Measurements from ENCODE around the gene RNASE8. TPM values are rescaled to one million over a fixed set of nuclear protein-coding genes. Genes with fewer than 3 reads are reported as not detected.

RNASE8 gene
- total and polyA plus RNA-seq, 8 donors = not detected

- no peak overlapping the region for H3K27ac ChIP-seq
- no peaks in the 10 kb centered on the region for H3K9me3 ChIP-seq
- H3K4me1 ChIP-seq = peaks cover 36 to 79% (median 58%) of the 10 kb centered on the region in 4 donors
- no peak for DNase-seq
- no peaks in the 10 kb centered on the region for H3K36me3 ChIP-seq
- TF ChIP-seq, protein P1, sequence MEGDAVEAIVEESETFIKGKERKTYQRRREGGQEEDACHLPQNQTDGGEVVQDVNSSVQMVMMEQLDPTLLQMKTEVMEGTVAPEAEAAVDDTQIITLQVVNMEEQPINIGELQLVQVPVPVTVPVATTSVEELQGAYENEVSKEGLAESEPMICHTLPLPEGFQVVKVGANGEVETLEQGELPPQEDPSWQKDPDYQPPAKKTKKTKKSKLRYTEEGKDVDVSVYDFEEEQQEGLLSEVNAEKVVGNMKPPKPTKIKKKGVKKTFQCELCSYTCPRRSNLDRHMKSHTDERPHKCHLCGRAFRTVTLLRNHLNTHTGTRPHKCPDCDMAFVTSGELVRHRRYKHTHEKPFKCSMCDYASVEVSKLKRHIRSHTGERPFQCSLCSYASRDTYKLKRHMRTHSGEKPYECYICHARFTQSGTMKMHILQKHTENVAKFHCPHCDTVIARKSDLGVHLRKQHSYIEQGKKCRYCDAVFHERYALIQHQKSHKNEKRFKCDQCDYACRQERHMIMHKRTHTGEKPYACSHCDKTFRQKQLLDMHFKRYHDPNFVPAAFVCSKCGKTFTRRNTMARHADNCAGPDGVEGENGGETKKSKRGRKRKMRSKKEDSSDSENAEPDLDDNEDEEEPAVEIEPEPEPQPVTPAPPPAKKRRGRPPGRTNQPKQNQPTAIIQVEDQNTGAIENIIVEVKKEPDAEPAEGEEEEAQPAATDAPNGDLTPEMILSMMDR (IDR thresholded peaks at IDR 0.05) = no peak
- TF ChIP-seq POLR2A (IDR thresholded peaks at IDR 0.05) (no peak), EP300 (IDR thresholded peaks at IDR 0.05) (no peak), POLR2AphosphoS5 (IDR thresholded peaks at IDR 0.05) (no peak)
- H3K27me3 ChIP-seq = no peaks in the 10 kb centered on the region
- intact Hi-C loops (cut with DNase I; ENCODE audit: low total_unique reads) = no loop called here
- WGBS, 5 donors = 74 to 90% (median 87%) methylated on average over 5 to 8 of the region's 8 CpGs
- no peak overlapping the region for H3K4me3 ChIP-seq
These were observed 44.3 kb downstream of the RNASE8 start for GRCh38 chr14:21101802-21102413.

DNA sequence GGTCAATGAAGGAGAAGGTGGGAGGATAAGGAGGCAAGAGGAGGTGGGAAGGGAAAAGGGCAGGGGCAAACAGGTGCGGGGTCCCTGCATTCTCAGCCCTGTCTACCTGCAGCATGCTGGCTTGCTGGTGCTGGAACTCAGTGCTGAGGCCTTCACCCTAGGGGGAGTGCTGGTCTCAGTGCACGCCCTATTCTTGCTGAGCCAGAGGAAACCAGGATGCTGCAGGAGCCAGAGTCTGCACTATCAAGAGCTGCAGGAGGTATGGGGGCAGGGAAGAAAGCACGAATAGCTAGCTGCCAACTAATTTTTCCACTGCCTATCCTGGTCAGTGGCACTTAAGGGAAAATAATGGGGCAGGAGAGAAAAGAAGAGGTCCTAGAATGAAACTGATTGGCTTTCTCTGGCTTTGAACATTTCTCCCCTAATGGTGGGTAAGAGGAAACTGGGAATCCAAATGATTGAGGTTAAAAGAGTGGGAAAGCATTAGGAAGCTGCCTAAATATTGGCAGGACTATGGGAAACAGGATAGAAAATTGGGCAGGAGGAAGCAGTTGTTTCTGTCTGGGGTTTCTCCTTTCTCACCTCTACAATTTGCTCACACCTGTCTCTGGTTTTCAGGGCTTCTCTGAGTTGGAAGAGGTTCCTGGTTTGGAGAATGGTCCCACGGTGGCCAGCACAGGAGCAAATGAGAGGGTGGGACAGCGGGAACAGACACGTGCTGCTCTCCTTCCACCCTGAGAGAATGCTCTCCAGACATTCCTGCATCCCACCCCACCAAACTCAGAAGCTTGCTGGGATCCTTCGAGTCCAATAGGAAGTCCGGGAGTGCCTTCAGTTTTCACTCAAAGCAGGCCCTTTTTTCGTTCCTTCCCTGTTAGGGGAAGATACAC is 45.1 kb downstream of the RNASE8 start:
- Histone ChIP-seq H3K27ac (peak overlapping the region; percentile 93 to 99 (median 97)), H3K27me3 (no peaks in the 10 kb centered on the region), H3K4me3 (peak overlapping the region; percentile 62 to 71 (median 66)), H3K9me3 (no peaks in the 10 kb centered on the region), H3K36me3 (no peaks in the 10 kb centered on the region), H3K4me1 (peaks cover 28 to 75% (median 53%) of the 10 kb centered on the region in 4 donors)
- intact Hi-C loops (cut with DNase I; ENCODE audit: low total_unique reads) = no loop called here
- 10 to 19% (median 11%) methylated on average over 9 of the region's 9 CpGs for WGBS, 5 donors
- DNase-seq = peak in 1 of 2 donors; percentile 58
- TF ChIP-seq EP300 (IDR thresholded peaks at IDR 0.05) (no peak), POLR2A (IDR thresholded peaks at IDR 0.05) (no peak), POLR2AphosphoS5 (IDR thresholded peaks at IDR 0.05) (no peak)
- TF ChIP-seq, protein P1 (IDR thresholded peaks at IDR 0.05) = no peak

DNA sequence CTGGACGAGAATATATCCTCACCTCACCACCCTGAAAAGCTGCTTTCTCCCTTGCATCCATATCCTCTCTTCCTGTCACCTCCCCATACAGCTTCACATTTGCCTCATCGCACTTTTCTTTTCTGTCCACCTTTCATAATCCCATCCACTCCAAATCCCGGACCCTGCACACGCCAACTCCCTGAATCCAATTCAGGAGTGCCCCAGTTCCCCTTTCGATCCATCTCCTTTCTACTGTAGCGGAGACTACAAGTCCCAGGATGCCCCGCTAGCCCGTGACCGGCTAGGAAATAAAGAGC is 45.7 kb downstream of the RNASE8 start:
- no peaks in the 10 kb centered on the region for H3K27me3 ChIP-seq
- DNase-seq = no peak
- H3K4me1 ChIP-seq = peaks cover 27 to 73% (median 52%) of the 10 kb centered on the region in 4 donors
- peak overlapping the region; percentile 62 to 71 (median 66) for H3K4me3 ChIP-seq
- no peaks in the 10 kb centered on the region for H3K9me3 ChIP-seq
- WGBS, 5 donors = 0% methylated on average over 9 of the region's 9 CpGs
- peak overlapping the region; percentile 93 to 99 (median 97) for H3K27ac ChIP-seq
- TF ChIP-seq POLR2AphosphoS5 (IDR thresholded peaks at IDR 0.05) = peak; percentile 12 to 66 (median 34)
- TF ChIP-seq, protein P1 (IDR thresholded peaks at IDR 0.05) = peak in 2 of 7 experiments; percentile 67 to 84
- no peak for TF ChIP-seq POLR2A (IDR thresholded peaks at IDR 0.05)
- no peaks in the 10 kb centered on the region for H3K36me3 ChIP-seq
- intact Hi-C loops (cut with DNase I; ENCODE audit: low total_unique reads) = no loop called here

GRCh38 chr14:21103710-21104447 is 46.3 kb downstream of the RNASE8 start:
- peaks cover 27 to 69% (median 49%) of the 10 kb centered on the region in 4 donors for H3K4me1 ChIP-seq
- TF ChIP-seq, protein P1 (IDR thresholded peaks at IDR 0.05) = peak in 4 of 7 experiments; percentile 7 to 91 (median 66)
- peak; percentile 79 to 93 (median 82) for TF ChIP-seq POLR2AphosphoS5 (IDR thresholded peaks at IDR 0.05)
- no peak for TF ChIP-seq EP300 (IDR thresholded peaks at IDR 0.05)
- TF ChIP-seq POLR2A (IDR thresholded peaks at IDR 0.05) = peak in 2 of 4 donors; percentile 51 to 58
- DNase-seq = peak; percentile 96 to 98
- no peaks in the 10 kb centered on the region for H3K9me3 ChIP-seq
- H3K27ac ChIP-seq = peak overlapping the region; percentile 93 to 99 (median 97)
- H3K27me3 ChIP-seq = no peaks in the 10 kb centered on the region
- H3K4me3 ChIP-seq = peak overlapping the region; percentile 62 to 71 (median 66)
- no peaks in the 10 kb centered on the region for H3K36me3 ChIP-seq
- WGBS, 5 donors = 0 to 1% (median 0%) methylated on average over 38 to 62 of the region's 62 CpGs
- intact Hi-C loops (cut with DNase I; ENCODE audit: low total_unique reads) = no loop called here

Measured in stomach (tissue), 9 donors.